K562 (cell line): Measurements from ENCODE around the gene DBNDD1. TPM values are rescaled to one million over a fixed set of nuclear protein-coding genes. Genes with fewer than 3 reads are reported as not detected.

Experiments
- ATAC-seq: fragments of 200-7000 bp; cut with Tn5 transposase; 3 replicates; pipeline ENCODE4 v1.9.1; 2020; ENCODE audit warnings: moderate library complexity
- BruUV-seq: library from RNA; stranded (reverse); fragments of 400-500 nt; replicated peaks from 2 replicates; lab custom pipeline; 2021; lab: Mats Ljungman, UMichigan
- CTCF ChIA-PET: fragments of 300-600 bp; formaldehyde crosslinking; extraction: SDS; loops from one replicate; lab custom pipeline; 2021; ENCODE audit warnings: low intra/inter-chr PET ratio; lab: Yijun Ruan, JAX
- POLR2A ChIA-PET: fragments of 300-600, 350-650 bp; sonication (Branson Sonifier 250); formaldehyde crosslinking; extraction: SDS; loops from one replicate; lab custom pipeline; 2021; ENCODE audit warnings: antibody characterized with exemption, inconsistent platforms; lab: Yijun Ruan, JAX
- DNase-seq, 4 experiments: peaks; one replicate each; pipeline versions ENCODE4 v3.0.0 to v3.0.0-alpha.2; 2011 to 2018; ENCODE audit warnings: low spot score in 3 of 4, mixed read lengths in 3 of 4; ENCODE audit errors: extremely low read depth in 1 of 4
- FAIRE-seq: peaks from 2 replicates; lab custom pipeline; 2011; peaks lifted over from hg19 to GRCh38; lab: Jason Lieb, UNC
- H2AFZ ChIP-seq: 2 replicates; pipeline ENCODE4 v1.6.0; 2011; ENCODE audit warnings: low read depth, low read length, control low read depth, inconsistent platforms
- H3K27ac ChIP-seq: fragments of 200-600 bp; 3 replicates; pipeline ENCODE4 v1.8.0; 2011; ENCODE audit warnings: low read depth, mild to moderate bottlenecking, control low read depth, inconsistent platforms, low read length, moderate library complexity, mixed read lengths; ENCODE audit errors: extremely low read depth
- H3K27me3 ChIP-seq, 2 experiments: fragments of 300-600 bp in 1 of 2; 2 replicates in 1 of 2; 3 replicates in 1 of 2; pipeline versions ENCODE4 v1.6.0 to v1.8.0; 2011; ENCODE audit warnings: inconsistent platforms in 2 of 2, low read length in 2 of 2, mild to moderate bottlenecking in 1 of 2, mixed read lengths in 1 of 2, moderate library complexity in 1 of 2; ENCODE audit not compliant: control insufficient read depth in 2 of 2, insufficient read depth in 2 of 2
- H3K36me3 ChIP-seq: fragments of 300-600 bp; 3 replicates; pipeline ENCODE4 v1.8.0; 2011; ENCODE audit warnings: mild to moderate bottlenecking, low read length, inconsistent platforms; ENCODE audit not compliant: control insufficient read depth, insufficient read depth
- H3K4me1 ChIP-seq, 2 experiments: fragments of 200-600 bp in 1 of 2; replicated peaks in 1 of 2; 2 replicates in 1 of 2; 3 replicates in 1 of 2; pipeline versions ENCODE4 v1.5.1 to v1.8.0; 2011; ENCODE audit warnings: inconsistent platforms in 2 of 2, low read length in 2 of 2, mild to moderate bottlenecking in 1 of 2, mixed read lengths in 1 of 2, moderate library complexity in 1 of 2; ENCODE audit not compliant: control insufficient read depth in 2 of 2, insufficient read depth in 2 of 2
- H3K4me2 ChIP-seq: 2 replicates; pipeline ENCODE4 v1.6.1; 2011; ENCODE audit warnings: low read length, control low read depth, inconsistent platforms, mixed read lengths; ENCODE audit not compliant: insufficient read depth
- H3K4me3 ChIP-seq: fragments of 200-600 bp; sonication (generic), shearing (Covaris generic); 2 replicates; pipeline ENCODE4 v1.5.1; 2016; ENCODE audit warnings: control low read depth, inconsistent platforms
- H3K79me2 ChIP-seq: fragments of 200-600 bp; 3 replicates; pipeline ENCODE4 v1.8.0; 2011; ENCODE audit warnings: low read length, inconsistent platforms; ENCODE audit not compliant: control insufficient read depth, insufficient read depth
- H3K9ac ChIP-seq, 2 experiments: 2 replicates each; pipeline versions ENCODE4 v1.6.0 to v1.6.1; 2011; ENCODE audit warnings: low read depth in 2 of 2, low read length in 2 of 2, control low read depth in 1 of 2, inconsistent platforms in 1 of 2, mild to moderate bottlenecking in 1 of 2, mixed read lengths in 1 of 2; ENCODE audit not compliant: insufficient read depth in 1 of 2
- H3K9me1 ChIP-seq: one replicate; pipeline ENCODE4 v1.6.0; 2011; ENCODE audit warnings: inconsistent platforms, mild to moderate bottlenecking, low read length, moderate library complexity; ENCODE audit not compliant: control insufficient read depth, insufficient read depth
- H3K9me3 ChIP-seq: replicated peaks from 2 replicates; pipeline ENCODE4 v1.5.1; 2011; ENCODE audit warnings: low read depth, low read length, inconsistent platforms; ENCODE audit not compliant: control insufficient read depth, insufficient read depth
- H4K20me1 ChIP-seq: replicated peaks from 2 replicates; pipeline ENCODE4 v1.6.1; 2011; ENCODE audit warnings: low read length, inconsistent platforms, mixed read lengths; ENCODE audit not compliant: control insufficient read depth, insufficient read depth
- HIVEP1 ChIP-seq: fragments of 250-450 bp; sonication (Bioruptor Pico); IDR thresholded peaks from 2 replicates; pipeline ENCODE4 v1.4.0; 2020; ENCODE audit warnings: mild to moderate bottlenecking
- LARP7 ChIP-seq: fragments of 450-650 bp; IDR thresholded peaks from 2 replicates; pipeline ENCODE4 v1.6.1; 2016
- POLR2G ChIP-seq: fragments of 200-400 bp; formaldehyde crosslinking; IDR thresholded peaks from 2 replicates; pipeline ENCODE4 v1.6.1; 2017; ENCODE audit warnings: low read depth, mild to moderate bottlenecking, antibody characterized with exemption, low read length, moderate library complexity
- WGBS: fragments of 100-300 bp; shearing (Covaris generic); methylation state at CpG from one replicate; pipeline ENCODE4 v1.1.6; 2016; ENCODE audit warnings: low coverage, mixed read lengths; ENCODE audit not compliant: insufficient coverage; ENCODE audit errors: missing lambda C conversion rate; 5-methylcytosine and 5-hydroxymethylcytosine counted together
- in situ Hi-C: fragments of 300-500 bp; cut with MboI; formaldehyde crosslinking; loops from 4 replicates; pipeline ENCODE4 v1.15.0; 2018; ENCODE audit warnings: inconsistent platforms, mixed read lengths
- intact Hi-C: fragments of 100-400 bp; cut with micrococcal nuclease; formaldehyde crosslinking; loops from 2 replicates; pipeline ENCODE4 v1.14.2; 2022
- polyA plus RNA-seq, 8 experiments: library from polyadenylated mRNA; depleted of rRNA in 4 of 8; stranded (reverse) in 5 of 8; unstranded in 3 of 8; fragments of >200 nt; fragmentation: Nextera tagmentation in 2 of 8; fragmentation: Illumina TruSeq in 1 of 8; extraction: Ambion mirVana in 2 of 8; extraction: Trizol in 1 of 8; gene quantifications; 2 replicates each; pipeline versions ENCODE4 v1.2.1 to v1.2.3, GENCODE V29; 2011 to 2014; ENCODE audit warnings: inconsistent platforms in 1 of 8, missing spikeins in 1 of 8
- total RNA-seq, 7 experiments: library from RNA; depleted of rRNA in 6 of 7; stranded (reverse); fragments of >200 nt in 6 of 7; fragmentation: Illumina TruSeq in 2 of 7; extraction: Trizol in 2 of 7; gene quantifications; 2 replicates each; pipeline versions ENCODE4 v1.2.1 to v1.2.3, GENCODE V29; 2011 to 2021; ENCODE audit warnings: low replicate concordance in 1 of 7
- TF ChIP-seq, protein P1 (sequence below): sonication (generic); formaldehyde crosslinking; IDR thresholded peaks from 2 replicates; pipeline ENCODE4 v1.8.0; 2023; ENCODE audit warnings: mild to moderate bottlenecking, missing genetic modification reagents
- TF ChIP-seq, protein P2 (sequence below): fragments of 150-350 bp; IDR thresholded peaks from 2 replicates; pipeline ENCODE4 v1.6.1; 2014; ENCODE audit warnings: low read depth, mild to moderate bottlenecking, low read length, borderline replicate concordance

The DBNDD1 gene
- total and polyA plus RNA-seq, 9 of the 15 experiments (the other 6 are each of a cell fraction or from before 2014, with no cell fraction given), result 0.55 to 13.0 (median 5.8) TPM

DNA sequence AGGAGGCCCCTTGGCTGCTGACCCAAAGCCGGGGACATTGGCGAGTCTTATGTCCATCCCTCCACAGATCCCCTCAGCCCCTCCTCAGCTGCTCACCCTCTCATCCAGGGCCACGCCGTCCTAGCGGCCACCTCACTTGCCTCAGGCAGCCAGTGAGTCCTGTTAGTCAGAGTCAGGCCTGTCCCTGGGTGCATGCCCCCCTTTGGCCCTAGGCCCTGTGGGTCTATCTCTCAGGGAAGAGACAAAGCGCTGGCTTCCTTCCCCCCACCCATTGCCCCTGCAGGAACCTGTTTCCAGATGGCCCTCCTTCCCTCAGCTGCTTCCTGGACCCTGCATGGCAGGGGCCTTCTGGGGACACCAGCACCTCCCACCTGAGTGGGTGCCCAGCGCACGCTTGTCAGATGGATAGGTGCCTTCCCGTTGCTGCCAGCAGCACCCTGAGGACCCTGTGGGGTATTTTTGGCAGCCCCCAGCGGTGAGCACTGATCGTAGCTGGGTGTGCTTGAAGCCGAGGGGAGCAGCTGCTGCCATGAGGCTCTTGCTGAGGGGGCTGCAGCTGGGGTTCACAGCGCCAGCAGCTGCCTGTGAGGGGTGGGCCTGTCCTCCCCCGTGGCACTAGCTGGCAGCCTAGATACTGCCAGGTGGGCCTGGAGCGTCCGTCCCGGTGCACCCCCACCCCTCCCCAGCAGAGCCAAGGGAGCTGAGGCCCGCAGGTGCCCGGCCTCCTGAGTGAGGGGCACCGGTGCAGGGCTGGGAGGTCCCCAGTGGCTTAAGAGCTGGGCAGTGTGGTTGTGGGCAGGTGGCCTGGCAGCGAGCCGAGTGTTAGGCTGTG, 8.4 kb downstream of the DBNDD1 start (continued):
- TF ChIP-seq, protein P1, sequence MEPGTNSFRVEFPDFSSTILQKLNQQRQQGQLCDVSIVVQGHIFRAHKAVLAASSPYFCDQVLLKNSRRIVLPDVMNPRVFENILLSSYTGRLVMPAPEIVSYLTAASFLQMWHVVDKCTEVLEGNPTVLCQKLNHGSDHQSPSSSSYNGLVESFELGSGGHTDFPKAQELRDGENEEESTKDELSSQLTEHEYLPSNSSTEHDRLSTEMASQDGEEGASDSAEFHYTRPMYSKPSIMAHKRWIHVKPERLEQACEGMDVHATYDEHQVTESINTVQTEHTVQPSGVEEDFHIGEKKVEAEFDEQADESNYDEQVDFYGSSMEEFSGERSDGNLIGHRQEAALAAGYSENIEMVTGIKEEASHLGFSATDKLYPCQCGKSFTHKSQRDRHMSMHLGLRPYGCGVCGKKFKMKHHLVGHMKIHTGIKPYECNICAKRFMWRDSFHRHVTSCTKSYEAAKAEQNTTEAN, result no peak
- TF ChIP-seq HIVEP1 (no peak), LARP7 (no peak)

DNA sequence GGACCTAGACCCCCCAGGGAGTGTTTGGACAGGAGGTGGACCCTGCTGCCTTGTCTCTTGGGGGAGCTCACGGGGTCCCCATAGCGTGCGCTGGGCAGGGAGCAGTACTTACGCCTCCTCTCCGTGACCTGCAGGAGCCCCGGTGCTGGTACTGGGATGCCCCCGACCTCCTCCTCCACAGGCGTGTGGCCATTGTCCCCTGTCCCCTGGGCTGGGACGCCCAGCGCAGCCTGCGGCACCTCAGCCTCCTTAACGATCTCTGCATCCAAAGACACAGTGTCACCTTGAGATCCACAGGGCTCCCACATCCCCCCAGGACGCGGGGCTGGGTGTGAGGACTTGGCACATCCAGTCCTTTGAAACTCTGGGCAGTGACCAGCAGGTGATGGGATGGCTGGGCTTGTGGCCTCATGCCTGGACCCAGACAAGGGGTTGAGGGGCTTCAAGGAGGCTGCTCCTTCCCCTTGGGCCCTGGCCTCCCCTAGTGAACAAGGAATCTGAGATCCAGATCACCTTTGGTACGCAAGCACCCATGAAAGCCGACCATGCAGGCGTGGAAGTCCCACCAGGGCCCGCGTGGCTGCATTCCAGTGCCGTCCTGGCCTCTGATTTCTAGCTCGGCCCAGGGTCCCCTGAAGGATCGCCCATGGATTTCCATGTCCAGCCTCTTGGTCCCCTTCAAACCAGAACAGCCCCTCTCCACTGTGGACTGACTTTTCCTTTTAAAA, 9.9 kb downstream of the DBNDD1 start:
- TF ChIP-seq, protein P2, sequence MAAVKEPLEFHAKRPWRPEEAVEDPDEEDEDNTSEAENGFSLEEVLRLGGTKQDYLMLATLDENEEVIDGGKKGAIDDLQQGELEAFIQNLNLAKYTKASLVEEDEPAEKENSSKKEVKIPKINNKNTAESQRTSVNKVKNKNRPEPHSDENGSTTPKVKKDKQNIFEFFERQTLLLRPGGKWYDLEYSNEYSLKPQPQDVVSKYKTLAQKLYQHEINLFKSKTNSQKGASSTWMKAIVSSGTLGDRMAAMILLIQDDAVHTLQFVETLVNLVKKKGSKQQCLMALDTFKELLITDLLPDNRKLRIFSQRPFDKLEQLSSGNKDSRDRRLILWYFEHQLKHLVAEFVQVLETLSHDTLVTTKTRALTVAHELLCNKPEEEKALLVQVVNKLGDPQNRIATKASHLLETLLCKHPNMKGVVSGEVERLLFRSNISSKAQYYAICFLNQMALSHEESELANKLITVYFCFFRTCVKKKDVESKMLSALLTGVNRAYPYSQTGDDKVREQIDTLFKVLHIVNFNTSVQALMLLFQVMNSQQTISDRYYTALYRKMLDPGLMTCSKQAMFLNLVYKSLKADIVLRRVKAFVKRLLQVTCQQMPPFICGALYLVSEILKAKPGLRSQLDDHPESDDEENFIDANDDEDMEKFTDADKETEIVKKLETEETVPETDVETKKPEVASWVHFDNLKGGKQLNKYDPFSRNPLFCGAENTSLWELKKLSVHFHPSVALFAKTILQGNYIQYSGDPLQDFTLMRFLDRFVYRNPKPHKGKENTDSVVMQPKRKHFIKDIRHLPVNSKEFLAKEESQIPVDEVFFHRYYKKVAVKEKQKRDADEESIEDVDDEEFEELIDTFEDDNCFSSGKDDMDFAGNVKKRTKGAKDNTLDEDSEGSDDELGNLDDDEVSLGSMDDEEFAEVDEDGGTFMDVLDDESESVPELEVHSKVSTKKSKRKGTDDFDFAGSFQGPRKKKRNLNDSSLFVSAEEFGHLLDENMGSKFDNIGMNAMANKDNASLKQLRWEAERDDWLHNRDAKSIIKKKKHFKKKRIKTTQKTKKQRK, result no peak
- TF ChIP-seq POLR2G, result peak; percentile 16; the same call in 1 of the 2 replicates
- TF ChIP-seq, all 486 proteins: peak for 1
- no peak for FAIRE-seq
- intact Hi-C loops, result no loop called here
- no peak overlapping the region for H3K4me3 ChIP-seq
- peak overlapping the region in 1 of 2 experiments; percentile 65; a peak in 2 of 4 replicates for H3K9ac ChIP-seq
- no peak overlapping the region for H2AFZ ChIP-seq
- no TSS peak for BruUV-seq
- H4K20me1 ChIP-seq, result no peaks in the 10 kb centered on the region
- no peak overlapping the region for H3K27ac ChIP-seq
- CTCF ChIA-PET, result no interaction called here
- no peaks in the 10 kb centered on the region for H3K9me3 ChIP-seq
- no peaks in the 10 kb centered on the region for H3K27me3 ChIP-seq
- H3K4me1 ChIP-seq, result peaks cover 0 to 44% of the 10 kb centered on the region in 2 experiments; a peak in 3 of 5 replicates
- no peaks in the 10 kb centered on the region for H3K79me2 ChIP-seq
- no peaks in the 10 kb centered on the region for H3K9me1 ChIP-seq
- in situ Hi-C loops, result no loop called here
- H3K36me3 ChIP-seq, result no peaks in the 10 kb centered on the region
- H3K4me2 ChIP-seq, result no peak overlapping the region
- WGBS, result 49% methylated on average over 19 of the region's 22 CpGs
- POLR2A ChIA-PET, result interaction anchor here (0.7 to 1.3 kb wide), 2 partner anchors 9 to 34 kb away, joined by 3 read pairs; no protein-coding TSS in a partner anchor
- ATAC-seq, result 0 out of 3 replicates have a peak, but pooled peaks have one; percentile 8
- no peak for DNase-seq
